Stimulated activated CD4-positive, alpha-beta T cell treated with anti-CD3 and anti-CD28 coated beads, Interleukin-2, amount 100 ng/mL, for 48 hours (primary cell): ENCODE measurements around the gene DHFR.
A peak's percentile ranks its signal among the peaks of the same experiment; 100 is the strongest.
"Not testable (repeated sequence)": the region's sequence is repeated elsewhere in the genome, so short reads cannot be mapped to it uniquely, and the experiment has no call there.

Experiments used
- DNase-seq, 2 donors: peaks; one replicate each; pipeline ENCODE4 v3.0.0-alpha.2; 2020

The DHFR gene

DNA sequence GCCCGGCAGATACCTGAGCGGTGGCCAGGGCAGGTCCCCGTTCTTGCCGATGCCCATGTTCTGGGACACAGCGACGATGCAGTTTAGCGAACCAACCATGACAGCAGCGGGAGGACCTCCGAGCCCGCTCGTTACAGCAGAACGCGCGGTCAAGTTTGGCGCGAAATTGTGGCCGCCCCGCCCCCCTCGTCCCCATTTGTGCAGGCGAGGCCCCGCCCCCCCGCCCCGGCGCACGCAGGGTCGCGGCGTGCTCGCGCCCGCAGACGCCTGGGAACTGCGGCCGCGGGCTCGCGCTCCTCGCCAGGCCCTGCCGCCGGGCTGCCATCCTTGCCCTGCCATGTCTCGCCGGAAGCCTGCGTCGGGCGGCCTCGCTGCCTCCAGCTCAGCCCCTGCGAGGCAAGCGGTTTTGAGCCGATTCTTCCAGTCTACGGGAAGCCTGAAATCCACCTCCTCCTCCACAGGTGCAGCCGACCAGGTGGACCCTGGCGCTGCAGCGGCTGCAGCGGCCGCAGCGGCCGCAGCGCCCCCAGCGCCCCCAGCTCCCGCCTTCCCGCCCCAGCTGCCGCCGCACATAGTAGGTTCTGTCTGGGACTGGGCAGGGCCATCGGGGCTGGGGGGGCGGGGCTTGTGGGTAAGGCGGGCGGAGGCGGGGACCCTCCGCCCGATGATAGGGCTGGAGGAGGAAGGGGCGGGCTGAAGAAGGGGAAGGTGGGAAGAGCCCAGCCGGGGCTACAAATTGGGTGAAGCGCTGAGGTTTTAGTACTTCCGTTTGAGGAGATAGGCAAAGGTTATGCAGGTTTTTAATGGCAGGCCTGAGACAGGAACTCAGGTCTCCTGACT, at the start of gene DHFR, which contains the start of gene MSH3:
Gene DHFR, minus strand, starts transcription at position 593 of the 840 bp plus-strand sequence. Its CDS starts 494 bp downstream, at position 99.
Gene MSH3, plus strand, starts transcription at position 262 of the 840 bp plus-strand sequence. Its CDS starts 76 bp downstream, at position 338.
- peak; percentile 85 to 88 for DNase-seq

DNA sequence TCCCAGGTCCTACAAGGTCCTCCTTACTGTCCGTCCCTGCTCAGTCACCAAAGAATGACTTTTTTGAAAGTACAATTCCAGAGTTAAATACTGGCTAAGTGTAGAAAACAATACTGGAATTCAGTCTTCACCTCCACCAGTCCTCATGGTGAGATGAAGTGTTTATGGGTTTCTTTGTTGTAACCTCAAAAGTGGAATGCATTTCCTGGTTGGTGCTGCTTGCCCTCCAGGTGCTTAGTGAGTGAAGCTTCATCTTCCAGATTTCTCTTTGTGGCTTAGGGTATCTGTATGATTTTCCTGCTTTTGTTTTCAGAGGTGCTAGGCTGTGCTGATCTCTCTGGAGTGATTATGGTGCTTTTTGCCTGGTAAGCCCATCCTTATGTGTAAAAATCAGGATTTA, 49.4 kb upstream of the DHFR start:
- DNase-seq, result no peak

DNA sequence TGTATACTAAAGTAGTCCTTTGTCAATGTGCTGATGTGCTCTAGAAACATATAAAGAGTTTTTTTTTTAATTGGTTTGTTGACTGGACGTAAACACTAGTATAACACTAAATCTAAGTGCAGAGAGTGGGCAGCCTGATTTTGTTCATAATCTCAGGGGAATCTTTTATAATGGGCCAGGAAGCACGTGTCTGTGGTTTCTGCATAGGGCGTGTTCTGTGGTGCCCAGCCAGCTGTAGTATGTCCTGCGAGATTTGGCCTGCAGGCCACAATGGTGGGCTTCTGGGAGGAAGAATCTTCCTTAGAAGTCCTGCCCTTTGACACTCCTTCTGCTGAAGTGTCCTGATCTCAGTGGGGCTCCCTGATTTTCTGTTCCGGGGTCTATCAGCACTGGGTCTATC, 49.0 kb upstream of the DHFR start:
- no peak for DNase-seq

DNA sequence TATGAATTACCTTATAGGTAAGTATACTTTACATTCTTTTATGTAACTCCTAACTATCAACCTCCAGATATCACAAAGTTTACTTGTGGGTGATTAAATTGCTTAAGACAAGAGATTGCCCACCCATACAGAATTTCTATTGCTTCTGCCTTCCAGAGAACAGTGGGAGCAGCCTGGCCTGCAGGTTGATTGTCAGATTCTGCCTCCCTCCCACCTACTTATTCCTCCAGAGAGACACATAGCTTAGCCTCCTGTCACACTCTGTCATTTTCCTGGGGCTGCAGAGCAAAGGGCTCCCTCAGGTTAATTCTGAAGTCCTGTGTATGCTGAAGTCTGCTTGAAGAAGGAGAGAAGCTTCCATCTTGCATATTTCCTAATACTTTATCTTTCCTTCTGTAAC, 48.5 kb upstream of the DHFR start:
- no peak for DNase-seq

DNA sequence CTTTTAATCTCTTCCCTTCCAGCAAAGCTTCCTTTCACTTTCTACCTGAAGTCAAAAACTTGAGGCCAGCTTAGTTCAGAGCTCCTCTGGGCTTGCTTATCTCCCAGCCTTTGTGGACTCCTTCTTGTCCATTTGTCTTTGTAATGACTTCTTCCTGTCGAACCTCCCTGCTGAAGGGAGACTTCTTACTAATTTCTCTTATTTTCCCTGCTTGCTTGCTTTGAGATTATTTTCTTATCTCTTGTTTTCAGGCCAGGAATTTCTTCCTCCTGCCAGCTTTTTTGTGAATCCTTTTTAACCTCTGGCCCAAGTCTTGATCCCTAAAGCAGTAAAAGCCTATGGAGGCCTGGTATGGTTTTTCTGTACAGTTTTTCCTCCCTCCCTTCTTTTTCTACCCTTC, 46.8 kb upstream of the DHFR start:
- no peak for DNase-seq

DNA sequence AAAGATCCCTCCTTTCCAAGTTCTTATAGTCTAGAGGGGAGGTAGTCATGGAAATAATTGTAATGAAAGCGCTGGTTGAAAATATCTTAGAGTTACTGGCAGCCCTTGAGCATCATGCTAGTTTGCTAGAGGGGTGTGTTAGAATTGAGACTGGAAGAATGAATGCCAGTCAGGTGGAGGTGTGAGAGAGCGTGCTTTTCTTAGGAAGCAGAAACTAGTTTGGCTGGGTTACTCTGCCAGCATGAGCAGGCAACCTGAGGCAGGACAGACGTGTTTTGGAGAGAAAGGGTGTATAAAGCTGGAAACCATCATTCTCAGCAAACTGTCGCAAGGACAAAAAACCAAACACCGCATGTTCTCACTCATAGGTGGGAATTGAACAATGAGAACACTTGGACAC, 43.6 kb upstream of the DHFR start:
- no peak for DNase-seq

DNA sequence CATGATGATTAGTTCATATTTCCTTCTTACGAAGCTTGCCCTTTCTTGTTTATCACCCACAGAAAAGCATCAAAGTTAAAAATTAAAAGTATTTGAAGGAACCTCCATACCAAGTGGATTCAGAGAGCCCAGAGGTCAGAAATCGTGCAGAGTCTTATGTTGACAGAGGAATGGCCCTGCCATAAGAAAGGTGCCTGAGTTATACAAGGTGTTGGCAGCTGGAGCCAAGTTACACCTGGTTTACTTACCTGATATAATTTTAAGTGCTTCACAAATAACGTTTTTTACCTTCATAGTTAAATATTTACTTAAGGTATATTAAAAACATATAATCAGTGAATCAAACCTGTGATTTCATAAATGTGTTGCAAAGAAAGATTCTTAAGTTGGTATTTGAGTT, 42.3 kb upstream of the DHFR start:
- DNase-seq, result no peak

DNA sequence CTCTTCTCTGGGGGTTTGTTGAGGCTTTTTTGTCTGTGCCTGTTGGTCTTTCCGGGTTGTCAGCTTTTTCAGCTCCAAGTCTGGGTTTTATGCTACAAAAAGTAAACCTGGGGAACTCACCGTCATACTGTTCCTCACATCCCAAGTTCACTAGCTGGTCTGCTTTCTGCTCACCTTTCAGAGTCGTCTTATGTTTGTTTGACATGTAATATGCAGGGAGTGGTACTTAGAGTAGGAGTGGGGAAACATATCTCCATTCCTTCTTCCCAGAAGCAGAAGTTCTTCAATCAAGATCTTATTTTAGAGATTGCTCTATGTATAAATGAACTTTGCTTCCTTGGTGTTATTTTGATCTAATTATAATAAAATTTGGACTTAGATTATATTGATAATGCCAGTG, 41.7 kb upstream of the DHFR start:
- no peak for DNase-seq

DNA sequence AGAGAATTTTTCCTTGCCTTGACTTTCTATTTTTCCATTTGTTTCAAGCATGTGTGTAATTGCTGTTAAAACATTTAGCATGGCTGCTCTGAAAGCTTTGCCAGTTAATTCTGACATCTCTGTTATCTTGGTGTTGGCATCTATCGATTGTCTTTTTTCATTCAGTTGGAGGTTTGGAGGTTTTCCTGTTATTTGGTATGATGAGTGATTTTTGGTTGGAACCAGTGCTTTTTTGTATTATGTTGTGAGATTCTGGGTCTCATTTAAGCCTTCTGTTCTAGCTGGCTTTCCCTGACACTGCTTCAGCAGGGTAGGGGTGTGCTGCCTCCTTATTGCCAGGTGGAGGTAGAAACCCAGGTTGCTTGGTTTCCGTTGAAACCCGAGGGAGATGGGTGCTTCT, 40.9 kb upstream of the DHFR start:
- no peak for DNase-seq

DNA sequence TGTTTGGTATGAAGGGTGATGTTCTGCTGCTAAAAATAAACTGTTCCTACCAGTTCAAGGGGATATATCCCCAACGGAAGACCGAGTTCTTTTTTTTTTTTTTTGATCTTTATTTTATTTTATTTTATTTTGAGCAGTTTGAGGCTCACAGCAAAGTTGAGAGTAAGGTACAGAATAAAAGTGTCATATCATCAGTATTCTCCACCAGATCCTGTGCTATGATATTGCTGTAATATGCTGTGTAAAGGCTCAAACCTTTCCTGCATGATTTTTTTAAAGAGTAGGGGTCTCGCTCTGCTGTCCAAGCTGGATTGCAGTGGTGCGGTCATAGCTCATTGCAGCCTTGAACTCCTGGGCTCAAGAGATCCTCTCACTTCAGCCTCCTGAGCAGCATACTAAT, 34.8 kb upstream of the DHFR start:
- DNase-seq, result no peak

DNA sequence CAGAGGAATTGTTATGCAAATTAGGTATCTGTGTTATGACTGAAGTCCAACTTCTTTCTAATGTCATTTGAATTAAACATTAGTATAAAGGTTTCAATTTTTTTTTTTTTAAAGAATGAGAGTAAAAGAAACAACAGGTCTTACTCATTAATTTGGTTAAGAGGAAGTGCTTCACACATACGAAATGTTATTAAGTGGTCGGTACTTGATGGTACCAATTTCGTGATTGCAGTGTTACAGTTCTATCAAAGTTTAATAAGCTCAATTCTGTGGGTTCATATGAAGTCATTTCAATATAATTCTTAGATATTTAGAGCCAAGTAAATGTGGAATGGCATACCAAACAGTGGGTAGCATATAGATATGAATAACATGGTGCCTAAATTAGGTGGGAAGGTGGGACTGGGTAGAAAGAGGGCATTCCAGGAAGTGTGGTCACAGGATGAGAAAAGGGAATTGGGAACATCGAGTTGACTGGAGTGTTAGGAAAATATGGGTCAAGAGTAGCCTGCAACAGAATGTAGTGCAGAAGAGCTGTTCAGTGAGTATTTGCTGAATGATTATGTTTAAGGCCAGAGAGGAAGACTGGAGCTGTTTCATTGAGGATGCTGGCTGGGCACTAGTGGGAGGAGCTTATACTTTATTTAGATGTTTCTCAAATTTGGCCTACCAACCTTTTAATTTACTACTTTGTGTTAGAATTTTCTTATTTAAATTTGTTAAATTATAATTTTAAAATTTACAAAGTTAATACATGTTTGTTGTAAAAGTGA, 34.1 kb upstream of the DHFR start:
- DNase-seq, result no peak

DNA sequence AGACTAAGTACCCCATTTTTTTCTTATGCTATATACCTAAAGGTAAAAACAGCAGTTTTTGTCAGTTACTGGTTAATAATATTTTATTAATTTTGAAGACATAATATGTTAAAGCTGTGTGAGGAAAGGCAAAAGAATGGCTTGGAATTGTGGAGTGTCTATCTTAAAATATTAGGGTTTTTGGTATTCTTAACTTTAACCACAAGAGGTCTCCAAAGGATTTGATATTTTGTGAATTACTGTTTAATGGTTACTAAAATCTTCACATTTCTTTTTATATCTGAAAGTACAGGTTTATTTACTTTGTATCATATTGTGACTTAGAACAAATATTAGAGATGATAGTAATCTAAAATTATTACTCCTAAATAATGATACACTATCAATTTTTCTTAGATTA, 32.0 kb upstream of the DHFR start:
- no peak for DNase-seq

DNA sequence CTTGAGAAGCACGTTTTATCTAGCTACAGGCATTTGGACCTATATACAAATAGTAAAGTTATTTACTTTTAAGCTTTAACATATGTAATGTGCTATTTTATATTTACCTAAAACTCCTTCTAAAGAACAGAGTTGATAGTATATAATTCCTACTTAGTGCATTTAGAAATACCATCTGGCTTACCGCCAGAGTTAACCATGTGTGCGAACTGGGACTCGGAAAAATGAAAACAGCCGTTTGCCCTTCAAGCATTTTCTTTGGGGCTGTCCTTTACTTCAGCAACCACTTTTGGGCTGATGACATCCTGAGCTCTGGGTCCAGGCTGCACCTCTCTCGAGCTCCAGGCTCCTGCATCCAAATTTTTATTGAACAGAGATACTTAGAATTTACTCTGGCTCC, 21.9 kb upstream of the DHFR start:
- DNase-seq, result no peak

DNA sequence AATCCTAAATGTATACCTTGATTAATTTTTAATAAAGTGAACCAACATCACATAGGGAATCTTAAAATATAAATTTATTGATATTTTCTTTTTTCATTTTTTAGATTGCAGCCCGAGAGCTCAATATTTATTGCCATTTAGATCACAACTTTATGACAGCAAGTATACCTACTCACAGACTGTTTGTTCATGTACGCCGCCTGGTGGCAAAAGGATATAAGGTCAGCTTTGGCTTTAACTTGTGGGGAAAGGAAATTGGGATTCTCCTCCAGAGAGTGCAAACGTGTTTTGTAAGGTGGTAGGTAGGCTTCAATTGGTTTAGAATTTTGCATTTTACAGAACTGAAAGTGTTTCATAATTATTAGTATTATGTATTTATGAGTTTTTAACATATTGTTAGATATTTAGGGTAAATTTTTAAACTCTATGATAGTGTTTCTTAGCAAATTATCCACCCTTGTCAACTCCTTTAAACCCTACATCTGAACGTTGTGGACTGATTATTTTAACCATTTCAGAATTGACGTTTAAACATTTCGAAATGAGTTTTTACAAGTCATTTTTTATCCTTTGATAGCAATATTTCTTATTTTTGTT, 17.5 kb upstream of the DHFR start:
- DNase-seq, result peak; percentile 61 to 68

DNA sequence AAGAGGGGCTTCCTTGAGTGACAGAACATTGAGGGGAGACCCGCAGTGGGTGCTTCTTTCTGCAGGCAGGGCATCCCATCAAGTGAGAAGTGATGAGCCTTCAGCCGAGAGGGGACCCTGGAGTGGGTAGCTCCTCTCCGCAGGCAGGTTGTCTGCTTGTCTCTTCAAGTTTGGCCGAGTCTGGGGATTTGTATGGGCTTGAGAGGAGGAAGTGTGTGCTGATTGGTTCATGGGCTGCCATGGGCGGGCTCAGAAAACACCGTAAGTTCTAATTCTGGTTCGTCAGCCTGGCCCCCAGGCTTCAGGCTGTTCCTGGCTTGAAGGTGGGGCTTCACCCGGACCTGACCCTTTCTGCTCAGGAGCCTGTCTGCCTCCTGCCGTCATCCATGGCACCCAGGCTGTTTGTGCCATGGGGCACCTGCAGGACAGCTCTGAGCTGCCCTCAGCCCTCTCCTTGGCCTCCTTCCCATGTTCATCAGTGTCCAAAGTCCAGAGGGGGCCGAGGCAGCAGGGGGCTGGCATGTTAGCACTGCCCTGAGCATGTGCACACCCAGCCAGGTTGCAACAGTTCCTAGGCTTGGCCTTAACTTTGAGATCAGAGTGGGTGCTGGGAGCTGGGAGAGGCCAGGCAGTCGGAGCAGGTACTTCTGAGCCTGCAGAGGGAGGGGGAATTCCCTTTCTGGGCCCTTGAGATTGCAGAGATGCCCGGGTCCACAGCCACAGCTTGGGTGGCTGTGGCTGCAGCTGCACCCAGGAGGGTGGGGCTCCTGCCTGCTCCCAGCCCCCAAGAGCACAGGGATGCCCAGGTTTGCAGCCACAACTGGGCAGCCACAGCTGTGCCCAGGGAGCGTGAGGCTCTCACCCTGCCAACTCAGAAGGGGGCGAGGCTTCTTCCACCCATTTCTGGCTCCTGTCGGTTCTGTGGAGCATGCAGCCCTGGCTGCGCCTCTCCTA, 13.5 kb upstream of the DHFR start:
- DNase-seq, result no peak

DNA sequence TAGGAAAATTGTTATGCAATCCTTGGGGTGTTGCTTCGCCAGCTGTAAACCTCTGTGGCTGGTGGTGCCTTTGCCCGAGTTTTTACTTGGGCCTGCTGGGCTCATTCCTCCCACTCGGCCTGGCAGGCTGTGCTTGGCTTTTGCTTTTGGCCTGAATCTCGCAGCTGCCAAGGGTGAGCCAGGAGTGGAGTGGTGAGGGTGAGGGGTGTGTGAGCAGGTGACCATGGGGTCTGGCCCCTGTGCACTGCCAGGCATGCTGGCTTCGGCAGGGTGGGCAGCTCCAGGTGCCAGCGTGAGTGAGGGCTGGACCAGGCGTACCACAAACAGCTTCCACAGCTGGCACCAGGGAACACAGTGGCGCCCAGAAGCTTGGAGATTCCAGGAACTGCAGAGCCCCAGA, 12.6 kb upstream of the DHFR start:
- DNase-seq, result no peak

DNA sequence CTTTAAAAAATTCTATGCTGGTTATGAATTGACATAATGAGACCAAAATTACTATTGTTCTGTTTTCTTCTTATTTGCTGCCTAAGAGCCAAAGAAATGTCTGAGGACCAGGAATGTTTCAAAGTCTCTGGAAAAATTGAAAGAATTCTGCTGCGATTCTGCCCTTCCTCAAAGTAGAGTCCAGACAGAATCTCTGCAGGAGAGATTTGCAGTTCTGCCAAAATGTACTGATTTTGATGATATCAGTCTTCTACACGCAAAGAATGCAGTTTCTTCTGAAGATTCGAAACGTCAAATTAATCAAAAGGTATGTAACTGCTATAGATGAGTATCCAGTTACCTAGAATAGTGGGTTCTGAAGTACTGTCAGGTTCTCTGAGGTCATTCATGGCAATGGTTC, 10.3 kb upstream of the DHFR start:
- DNase-seq, result no peak

DNA sequence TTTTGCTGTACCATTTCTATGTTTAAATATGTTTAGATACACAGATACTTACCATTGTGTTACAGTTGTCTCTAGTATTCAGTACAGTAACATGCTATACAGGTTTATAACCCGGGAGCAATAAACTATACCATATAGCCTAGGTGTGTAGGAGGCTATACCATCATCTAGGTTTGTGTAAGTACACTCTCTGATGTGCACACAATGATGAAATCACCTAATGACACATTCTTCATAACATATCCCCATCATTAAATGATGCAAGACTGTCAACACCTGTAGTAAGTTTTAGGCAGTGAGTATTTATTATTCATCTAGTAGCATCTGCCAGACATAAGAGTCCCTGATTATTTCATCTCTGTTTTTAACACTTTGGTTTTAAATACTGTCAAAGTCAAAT, 7.3 kb upstream of the DHFR start:
- DNase-seq, result no peak

DNA sequence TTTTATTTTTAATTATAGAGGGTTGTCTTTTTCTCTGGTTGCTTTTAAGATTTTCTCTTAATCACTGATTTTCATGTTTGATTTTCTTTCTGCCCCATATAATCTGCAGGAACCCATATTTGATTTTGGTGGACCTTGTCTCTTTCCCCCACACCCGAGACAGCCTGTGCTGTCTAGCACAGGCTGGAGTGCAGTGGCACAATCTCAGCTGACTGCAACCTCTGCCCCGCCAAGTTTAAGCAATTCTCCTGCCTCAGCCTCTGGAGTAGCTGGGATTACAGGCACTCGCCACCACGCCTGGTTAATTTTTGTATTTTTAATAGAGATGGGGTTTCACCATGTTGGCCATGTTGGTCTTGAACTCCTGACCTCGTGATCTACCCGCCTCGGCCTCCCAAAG, 5.9 kb upstream of the DHFR start:
- DNase-seq, result not testable (repeated sequence)

DNA sequence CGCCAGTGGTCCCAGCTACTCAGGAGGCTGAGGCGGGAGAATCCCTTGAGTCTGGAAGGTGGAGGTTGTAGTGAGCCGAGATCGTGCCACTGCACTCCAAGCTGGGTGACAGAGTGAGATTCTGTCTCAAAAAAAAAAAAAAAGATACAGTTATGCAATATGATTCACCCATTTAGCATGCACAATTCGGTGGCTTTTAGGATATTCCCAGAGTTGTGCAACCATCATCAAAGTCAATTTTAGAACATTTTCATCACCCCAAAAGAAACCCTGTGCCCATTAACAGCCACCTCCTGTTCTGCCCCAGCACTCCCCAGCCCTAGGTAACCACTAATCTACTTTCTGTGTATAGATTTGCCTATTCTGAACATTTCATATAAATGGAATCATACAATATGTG, 4.3 kb upstream of the DHFR start:
- DNase-seq, result no peak

DNA sequence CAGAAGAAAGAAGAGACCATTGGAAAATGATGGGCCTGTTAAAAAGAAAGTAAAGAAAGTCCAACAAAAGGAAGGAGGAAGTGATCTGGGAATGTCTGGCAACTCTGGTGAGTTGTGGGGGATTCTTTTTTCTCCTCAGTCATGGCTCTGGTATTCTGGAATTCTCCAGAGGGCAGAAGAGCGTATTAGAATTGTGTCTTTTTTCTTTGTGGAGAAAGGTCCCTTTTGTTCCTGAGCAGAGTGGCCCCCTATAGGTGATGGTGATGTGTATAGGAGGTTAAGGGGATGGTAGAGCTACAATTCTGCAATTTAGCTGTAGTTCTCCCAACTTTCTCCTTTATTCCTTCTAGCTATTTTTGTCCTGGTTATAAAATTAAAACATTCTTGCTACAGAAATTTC, 1.6 kb upstream of the DHFR start:
- DNase-seq, result no peak

DNA sequence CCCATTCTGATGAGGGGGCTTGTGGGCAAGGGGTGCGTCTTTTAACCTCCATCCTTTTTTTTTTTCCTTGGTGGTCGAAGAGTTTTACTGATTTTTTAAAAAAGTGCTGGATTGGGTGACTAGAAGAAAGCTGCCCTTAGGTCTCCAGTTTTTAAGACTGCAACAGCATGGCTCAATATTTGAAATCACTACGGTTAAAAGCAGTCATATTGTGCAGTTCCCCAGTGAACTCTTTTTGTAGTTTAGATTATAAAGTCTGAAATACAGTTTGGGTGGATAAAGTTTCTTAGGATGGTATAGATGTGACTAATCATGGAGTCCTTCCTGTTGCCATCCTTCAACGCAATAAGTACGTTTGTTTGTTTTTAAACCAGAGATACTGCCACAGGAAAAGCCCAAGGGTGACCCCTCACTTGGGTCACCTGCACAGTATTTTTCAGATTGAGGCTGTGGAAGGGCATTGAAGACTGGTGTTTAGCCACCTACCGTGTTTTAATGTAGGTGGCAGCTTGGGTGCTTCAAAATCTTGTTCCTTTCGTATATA, 520 bp upstream of the DHFR start:
- DNase-seq, result no peak

DNA sequence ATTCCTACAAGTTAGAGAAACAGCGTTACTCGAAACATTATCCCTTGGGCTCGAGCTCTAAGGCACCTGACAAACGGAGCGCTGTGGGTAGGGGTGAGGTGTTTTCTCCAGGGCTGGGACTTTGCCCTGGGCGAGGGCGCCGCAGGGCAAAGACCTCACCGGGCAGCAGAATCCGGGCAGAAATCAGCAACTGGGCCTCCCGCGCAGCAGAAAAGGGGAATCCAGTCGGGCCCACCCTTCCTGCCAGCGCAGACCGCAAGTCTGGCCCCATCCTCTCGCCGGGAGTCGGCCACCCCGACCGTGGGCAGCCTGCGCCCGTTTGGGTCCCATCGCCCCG, 761 bp downstream of the DHFR start:
- DNase-seq, result peak in 1 of 2 donors; percentile 21
